SH-SY5Y (cell line): ENCODE measurements around the gene IL1RL2.

ENCODE experiments used
- GATA2 ChIP-seq: IDR thresholded peaks from 2 replicates; pipeline ENCODE4 v1.6.1; 2011; ENCODE audit warnings: mild to moderate bottlenecking, low read depth, low read length
- GATA3 ChIP-seq: IDR thresholded peaks from 2 replicates; pipeline ENCODE4 v1.6.1; 2011; ENCODE audit warnings: low read depth, mild to moderate bottlenecking, low read length, moderate library complexity

GRCh38 chr2:102276549-102277201, 89.9 kb downstream of the IL1RL2 start:
- no peak for TF ChIP-seq GATA2
- no peak for TF ChIP-seq GATA3
